Measurements from ENCODE around the gene CDK10. TPM values are rescaled to one million over a fixed set of nuclear protein-coding genes. Genes with fewer than 3 reads are reported as not detected.

CDK10 gene
- total RNA-seq, 4 donors from 2014 or later, result 15.0 to 38.4 (median 29.0) TPM

DNA sequence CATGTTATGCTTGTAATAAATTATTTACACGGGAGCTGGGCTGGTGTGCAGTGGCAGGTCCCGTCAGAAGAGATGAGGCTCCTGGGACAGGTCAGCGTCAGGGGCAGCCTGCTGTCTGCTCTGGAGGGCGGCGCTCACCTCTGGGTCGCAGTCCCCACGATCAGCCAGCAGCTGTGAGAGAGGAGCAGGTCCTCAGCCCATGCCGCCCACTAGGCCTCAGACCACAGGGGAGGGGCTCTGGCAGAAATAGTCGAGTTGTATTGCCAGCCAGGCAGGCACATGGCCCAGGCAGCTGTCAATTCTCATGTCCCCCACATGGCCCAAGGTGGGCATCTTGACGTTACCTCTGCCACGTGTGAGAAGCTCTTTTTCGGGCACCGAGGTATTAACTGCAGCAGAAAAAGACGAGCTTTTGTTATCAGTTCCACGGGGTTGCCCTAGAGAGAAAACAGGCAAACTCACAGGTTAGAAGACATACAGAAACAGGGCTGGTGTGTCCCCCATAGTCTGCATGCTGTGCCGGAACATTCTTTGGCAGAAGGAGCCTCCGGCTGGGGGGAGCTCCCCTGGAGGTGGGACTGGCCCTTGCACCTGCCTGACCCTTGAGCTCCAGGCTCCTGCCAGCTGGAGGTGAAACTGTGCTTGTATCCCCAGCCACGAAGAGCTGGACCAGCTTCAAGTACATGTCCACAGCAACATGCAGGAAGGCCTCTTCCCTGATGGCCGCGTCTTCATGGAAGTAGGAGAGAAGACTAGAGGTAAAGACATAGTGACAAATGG, 52.2 kb downstream of the CDK10 start:
- TF ChIP-seq, protein P1, sequence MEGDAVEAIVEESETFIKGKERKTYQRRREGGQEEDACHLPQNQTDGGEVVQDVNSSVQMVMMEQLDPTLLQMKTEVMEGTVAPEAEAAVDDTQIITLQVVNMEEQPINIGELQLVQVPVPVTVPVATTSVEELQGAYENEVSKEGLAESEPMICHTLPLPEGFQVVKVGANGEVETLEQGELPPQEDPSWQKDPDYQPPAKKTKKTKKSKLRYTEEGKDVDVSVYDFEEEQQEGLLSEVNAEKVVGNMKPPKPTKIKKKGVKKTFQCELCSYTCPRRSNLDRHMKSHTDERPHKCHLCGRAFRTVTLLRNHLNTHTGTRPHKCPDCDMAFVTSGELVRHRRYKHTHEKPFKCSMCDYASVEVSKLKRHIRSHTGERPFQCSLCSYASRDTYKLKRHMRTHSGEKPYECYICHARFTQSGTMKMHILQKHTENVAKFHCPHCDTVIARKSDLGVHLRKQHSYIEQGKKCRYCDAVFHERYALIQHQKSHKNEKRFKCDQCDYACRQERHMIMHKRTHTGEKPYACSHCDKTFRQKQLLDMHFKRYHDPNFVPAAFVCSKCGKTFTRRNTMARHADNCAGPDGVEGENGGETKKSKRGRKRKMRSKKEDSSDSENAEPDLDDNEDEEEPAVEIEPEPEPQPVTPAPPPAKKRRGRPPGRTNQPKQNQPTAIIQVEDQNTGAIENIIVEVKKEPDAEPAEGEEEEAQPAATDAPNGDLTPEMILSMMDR (IDR thresholded peaks at IDR 0.05; ENCODE audit: low read depth), result no peak

DNA sequence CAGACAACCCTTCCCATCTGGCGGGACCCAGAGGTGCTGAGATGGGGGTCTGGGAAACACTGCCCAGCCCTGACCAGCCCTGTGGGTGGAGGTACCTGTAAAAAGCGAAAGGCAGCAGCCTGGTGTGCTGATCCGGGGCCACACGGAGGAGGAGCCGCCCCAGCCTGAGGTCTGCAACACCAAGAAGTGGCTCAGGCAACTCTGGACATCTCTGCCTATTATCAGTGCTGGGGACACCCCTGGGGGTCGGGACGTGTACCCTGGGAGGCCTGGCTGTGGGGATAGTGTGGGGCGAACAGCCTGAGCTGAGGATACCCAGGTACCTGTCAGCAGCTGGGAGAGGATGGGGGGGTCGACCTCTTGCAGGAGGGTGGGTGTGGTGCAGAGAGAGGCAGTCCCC, 52.9 kb downstream of the CDK10 start:
- TF ChIP-seq, protein P1 (IDR thresholded peaks at IDR 0.05; ENCODE audit: low read depth), result no peak

DNA sequence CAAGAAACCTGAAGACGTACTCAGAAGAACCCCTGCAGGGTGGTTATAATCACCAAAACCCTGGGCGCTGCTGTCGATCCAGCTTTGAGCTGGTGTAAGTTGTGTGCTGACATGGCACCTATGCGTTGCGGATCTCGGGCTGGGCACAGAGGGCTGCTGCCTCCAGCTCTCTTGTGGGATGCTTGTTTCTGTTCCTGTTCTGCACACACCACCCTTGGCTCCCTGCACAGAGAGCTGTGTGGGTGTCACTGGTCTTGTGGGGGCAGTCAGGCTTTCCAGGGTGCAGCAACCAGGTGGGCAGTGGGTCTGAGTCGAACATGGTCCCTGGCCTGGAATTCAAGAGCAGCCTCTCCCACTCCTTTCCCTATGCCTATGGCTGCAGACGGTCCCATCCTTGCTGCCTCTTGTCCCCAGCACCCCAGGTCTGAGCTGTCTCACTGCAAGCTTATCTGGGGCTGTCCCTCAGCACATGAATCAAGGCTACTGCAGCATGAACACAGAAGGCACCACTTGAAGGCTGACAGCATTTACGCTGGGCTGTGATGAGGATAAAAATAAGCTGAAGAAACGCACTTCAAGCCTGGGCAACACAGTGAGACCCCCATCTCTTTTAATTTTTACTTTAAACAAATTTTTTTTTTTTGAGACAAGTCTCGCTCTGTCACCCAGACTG, 55.0 kb downstream of the CDK10 start:
- TF ChIP-seq, protein P1 (IDR thresholded peaks at IDR 0.05; ENCODE audit: low read depth), result no peak

DNA sequence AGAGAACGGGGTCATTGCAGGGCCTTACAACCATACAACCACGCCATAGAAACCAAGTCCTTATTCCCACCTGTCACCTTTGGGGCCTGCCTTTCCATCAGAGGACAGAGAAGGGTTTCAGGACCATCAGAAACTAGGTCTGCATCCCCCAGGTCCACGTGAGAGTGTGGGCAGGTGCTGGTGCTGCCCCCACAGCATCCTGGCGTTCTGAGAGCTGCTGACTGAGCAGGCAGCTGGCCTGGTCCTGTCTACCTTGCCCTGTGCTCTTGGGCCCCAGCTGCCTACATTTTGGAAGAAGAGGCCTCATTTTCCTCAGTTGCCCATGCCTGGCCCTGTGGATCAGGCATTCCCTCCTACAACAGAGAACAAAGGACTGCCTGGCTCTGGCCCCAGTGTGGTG, 56.5 kb downstream of the CDK10 start:
- TF ChIP-seq, protein P1 (IDR thresholded peaks at IDR 0.05; ENCODE audit: low read depth), result no peak

DNA sequence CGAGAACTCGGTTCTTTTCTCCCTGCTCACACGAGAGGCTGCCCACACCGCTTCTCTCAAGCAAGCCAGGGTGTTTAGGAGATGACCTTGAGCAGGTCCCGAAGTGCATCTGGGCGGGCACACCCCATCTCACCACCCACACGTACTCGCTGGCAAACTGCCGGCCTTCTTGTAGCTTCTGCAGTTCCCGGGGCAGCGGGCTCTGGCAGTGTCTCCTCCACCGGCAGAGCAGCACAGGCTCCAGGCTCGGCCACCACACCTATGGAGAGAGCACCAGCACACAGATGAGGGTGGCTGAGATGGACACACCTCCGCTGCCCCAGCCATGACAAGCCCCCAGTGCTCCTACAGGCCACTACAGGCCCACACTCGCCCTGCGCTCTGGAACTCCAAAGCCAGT, 58.3 kb downstream of the CDK10 start:
- TF ChIP-seq, protein P1 (IDR thresholded peaks at IDR 0.05; ENCODE audit: low read depth), result no peak

Other genes with a start within 250 kb of the CDK10 start
- gene ANKRD11, start 196.1 kb upstream of the CDK10 start, total RNA-seq, result 100 to 1,000 TPM in 1 of 4 donors, 10 to 100 TPM in 3; 56.1 to 190 (median 62.6) TPM
- gene SPG7, start 178.3 kb upstream of the CDK10 start, total RNA-seq, result 100 to 1,000 TPM in 2 of 4 donors, 10 to 100 TPM in 2; 83.3 to 152 (median 105) TPM
- 1,000 to 10,000 TPM; 2,408 to 5,801 (median 4,379) TPM for gene RPL13, start 126.0 kb upstream of the CDK10 start, total RNA-seq
- not detected for gene CPNE7, start 110.9 kb upstream of the CDK10 start, total RNA-seq
- 1 to 10 TPM in 1 of 4 donors, not detected in 3; 2.3 TPM for gene DPEP1, start 73.0 kb upstream of the CDK10 start, total RNA-seq
- gene CHMP1A, start 29.0 kb upstream of the CDK10 start, total RNA-seq, result 10 to 100 TPM; 40.4 to 64.3 (median 50.3) TPM
- gene SPATA33, start 28.9 kb upstream of the CDK10 start, total RNA-seq, result 1 to 10 TPM; 2.5 to 7.0 (median 5.4) TPM
- gene SPATA2L, start 15.0 kb downstream of the CDK10 start, total RNA-seq, result 10 to 100 TPM in 2 of 4 donors, 1 to 10 TPM in 2; 7.7 to 10.7 (median 9.4) TPM
- gene VPS9D1, start 34.2 kb downstream of the CDK10 start, total RNA-seq, result 10 to 100 TPM in 1 of 4 donors, 1 to 10 TPM in 3; 1.5 to 10.5 (median 3.6) TPM
- 10 to 100 TPM; 10.9 to 39.6 (median 22.2) TPM for gene ZNF276, start 34.8 kb downstream of the CDK10 start, total RNA-seq
- gene FANCA, start 130.0 kb downstream of the CDK10 start, total RNA-seq, result 1 to 10 TPM; 2.1 to 9.5 (median 3.7) TPM
- gene SPIRE2, start 141.8 kb downstream of the CDK10 start, total RNA-seq, result 1 to 10 TPM; 1.1 to 5.1 (median 3.0) TPM
- 100 to 1,000 TPM; 147 to 240 (median 148) TPM for gene TCF25, start 186.9 kb downstream of the CDK10 start, total RNA-seq
- gene MC1R, start 232.2 kb downstream of the CDK10 start, total RNA-seq, result 1 to 10 TPM in 3 of 4 donors, under 1 TPM in 1; 0.98 to 5.3 (median 3.8) TPM
- 1 to 10 TPM in 2 of 4 donors, not detected in 2; 1.8 to 7.0 TPM for gene TUBB3, start 236.7 kb downstream of the CDK10 start, total RNA-seq